Neural progenitor cell (in vitro differentiated cells): ENCODE measurements around the gene TBL1Y.

Experiments used
- EZH2 ChIP-seq: fragments of 200-600 bp; sonication (generic); IDR thresholded peaks from 2 replicates; pipeline ENCODE4 v1.6.1; 2017; ENCODE audit warnings: antibody characterized with exemption, mild to moderate bottlenecking, moderate library complexity
- TF ChIP-seq, protein P1 (sequence below): fragments of 200-600 bp; sonication (generic); IDR thresholded peaks from 2 replicates; pipeline ENCODE4 v1.5.1; 2017; ENCODE audit warnings: antibody characterized with exemption, mild to moderate bottlenecking

DNA sequence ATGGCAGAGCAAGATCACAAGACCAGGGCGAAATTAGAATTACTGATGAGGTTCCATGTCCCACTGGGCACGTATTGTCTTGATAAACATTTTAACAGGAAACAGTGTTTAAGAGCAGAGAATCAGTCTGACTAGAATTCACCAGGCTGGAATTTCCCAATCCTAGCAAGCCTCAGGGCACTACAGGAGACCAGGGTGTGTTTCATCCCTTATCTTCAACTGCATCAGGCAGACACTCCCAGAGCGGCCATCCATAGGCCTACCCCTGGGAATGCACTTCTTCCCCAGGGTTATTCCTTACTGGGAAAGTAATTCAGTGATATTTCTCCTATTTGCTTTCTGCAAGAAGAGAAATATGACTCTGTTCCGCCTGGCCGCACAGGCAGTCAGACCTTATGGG, 205.4 kb downstream of the TBL1Y start:
- TF ChIP-seq EZH2, result no peak
- TF ChIP-seq, protein P1, sequence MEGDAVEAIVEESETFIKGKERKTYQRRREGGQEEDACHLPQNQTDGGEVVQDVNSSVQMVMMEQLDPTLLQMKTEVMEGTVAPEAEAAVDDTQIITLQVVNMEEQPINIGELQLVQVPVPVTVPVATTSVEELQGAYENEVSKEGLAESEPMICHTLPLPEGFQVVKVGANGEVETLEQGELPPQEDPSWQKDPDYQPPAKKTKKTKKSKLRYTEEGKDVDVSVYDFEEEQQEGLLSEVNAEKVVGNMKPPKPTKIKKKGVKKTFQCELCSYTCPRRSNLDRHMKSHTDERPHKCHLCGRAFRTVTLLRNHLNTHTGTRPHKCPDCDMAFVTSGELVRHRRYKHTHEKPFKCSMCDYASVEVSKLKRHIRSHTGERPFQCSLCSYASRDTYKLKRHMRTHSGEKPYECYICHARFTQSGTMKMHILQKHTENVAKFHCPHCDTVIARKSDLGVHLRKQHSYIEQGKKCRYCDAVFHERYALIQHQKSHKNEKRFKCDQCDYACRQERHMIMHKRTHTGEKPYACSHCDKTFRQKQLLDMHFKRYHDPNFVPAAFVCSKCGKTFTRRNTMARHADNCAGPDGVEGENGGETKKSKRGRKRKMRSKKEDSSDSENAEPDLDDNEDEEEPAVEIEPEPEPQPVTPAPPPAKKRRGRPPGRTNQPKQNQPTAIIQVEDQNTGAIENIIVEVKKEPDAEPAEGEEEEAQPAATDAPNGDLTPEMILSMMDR, result no peak
